ENCODE measurements around the gene ITGB3. TPM values are rescaled to one million over a fixed set of nuclear protein-coding genes. Genes with fewer than 3 reads are reported as not detected.

The ITGB3 gene
- total and polyA plus RNA-seq, 2 of the 4 experiments (the other 2 are of a cell fraction): 9.8 to 17.6 TPM

- no peak overlapping the region for H3K56ac ChIP-seq (ENCODE audit: extremely low read depth, insufficient read depth, low read length)
- H2AK5ac ChIP-seq (ENCODE audit: low read depth, low read length): peak overlapping the region; percentile 9; the same call in 1 of the 2 replicates
- no peak overlapping the region for H4K5ac ChIP-seq (ENCODE audit: low read depth, low read length)
- no peak overlapping the region for H3K27ac ChIP-seq (ENCODE audit: insufficient read depth, low read length)
- H3K4me3 ChIP-seq (ENCODE audit: insufficient read depth, low read depth, low read length): no peak overlapping the region
- in situ Hi-C loops (cut with MboI; ENCODE audit: low sequenced_read_pairs): no loop called here
- no peak overlapping the region for H4K91ac ChIP-seq (ENCODE audit: insufficient read depth, low read depth, low read length)
- H2AK9ac ChIP-seq (replicated peaks; ENCODE audit: low read depth, low read length, poor library complexity): no peak overlapping the region
- H3K9ac ChIP-seq (ENCODE audit: low read depth, low read length): no peak overlapping the region
- H4K8ac ChIP-seq (ENCODE audit: low read depth in 2 of 2, low read length in 2 of 2): no peak overlapping the region
- peaks cover 6% of the 10 kb centered on the region for H3K4me1 ChIP-seq (ENCODE audit: control insufficient read depth, insufficient read depth, low read length)
- no peaks in the 10 kb centered on the region for H4K20me1 ChIP-seq (ENCODE audit: insufficient read depth, low read length)
- dilution Hi-C loops (cut with HindIII; ENCODE audit: low sequenced_read_pairs, unreplicated experiment): no loop called here
- DNase-seq: no peak
- H2BK120ac ChIP-seq (ENCODE audit: low read depth, low read length): no peak overlapping the region
- H3K4ac ChIP-seq (ENCODE audit: low read depth, low read length): no peak overlapping the region
- H3K9me3 ChIP-seq (ENCODE audit: control insufficient read depth, insufficient read depth, low read length): peaks cover 2% of the 10 kb centered on the region; the same call in 1 of the 2 replicates
- H3K4me2 ChIP-seq (ENCODE audit: low read depth, low read length): no peak overlapping the region
- H3K18ac ChIP-seq (ENCODE audit: low read depth, low read length): no peak overlapping the region
- H3K36me3 ChIP-seq (ENCODE audit: control insufficient read depth, insufficient read depth, low read length): peaks cover 51% of the 10 kb centered on the region
- H3K23ac ChIP-seq (ENCODE audit: low read depth, low read length): no peak overlapping the region
- CTCF ChIA-PET: no interaction called here
- 89% methylated on average over 9 of the region's 13 CpGs; no CpG with 5 or more reads in 1 of the 2 experiments for WGBS, 2 experiments (ENCODE audit: extremely low coverage in 2 of 2, insufficient read length in 1 of 2)
- H3K79me1 ChIP-seq (ENCODE audit: low read depth in 1 of 2, low read length in 2 of 2): peaks cover 4 to 10% of the 10 kb centered on the region in 2 experiments; a peak in 3 of 4 replicates
- H3K9me1 ChIP-seq (ENCODE audit: insufficient read depth, low read length): peaks cover 27% of the 10 kb centered on the region
- POLR2A ChIA-PET (ENCODE audit: unreplicated experiment): interaction anchor here (0.6 kb wide), 1 partner anchor 366 kb away, joined by 3 read pairs; no protein-coding TSS in a partner anchor
- H3K27me3 ChIP-seq (ENCODE audit: control insufficient read depth, insufficient read depth, low read length): no peaks in the 10 kb centered on the region
- no peak overlapping the region for H3K14ac ChIP-seq (replicated peaks; ENCODE audit: low read depth, low read length)
- peak overlapping the region; percentile 14 for H2AFZ ChIP-seq (replicated peaks; ENCODE audit: low read length, poor library complexity)
- no TSS peak for BruUV-seq (replicated peaks)
- H2BK5ac ChIP-seq (ENCODE audit: low read depth, low read length, poor library complexity, severe bottlenecking): no peak overlapping the region
- intact Hi-C loops (cut with micrococcal nuclease): no loop called here
- no peak overlapping the region for H2BK15ac ChIP-seq (ENCODE audit: low read depth, low read length)
- H2BK20ac ChIP-seq (ENCODE audit: low read depth, low read length): no peak overlapping the region
- TF ChIP-seq NFE2L2 (IDR thresholded peaks at IDR 0.05; ENCODE audit: low read depth, low read length): no peak
- TF ChIP-seq MAFK (IDR thresholded peaks at IDR 0.05; ENCODE audit: low read depth, low read length): no peak
- TF ChIP-seq RFX5 (IDR thresholded peaks at IDR 0.05; ENCODE audit: low read depth, low read length): no peak
- TF ChIP-seq RCOR1 (IDR thresholded peaks at IDR 0.05; ENCODE audit: insufficient replicate concordance, low read length): no peak
- no peak for TF ChIP-seq SMC3 (IDR thresholded peaks at IDR 0.05; ENCODE audit: low read depth, low read length)
- ATAC-seq (ENCODE audit: low read depth): no peak
Measured at GRCh38 chr17:47299239-47299910, 45.7 kb downstream of the ITGB3 start.
